ENCODE results near the gene MGST3. TPM values are rescaled to one million over a fixed set of nuclear protein-coding genes. Genes with fewer than 3 reads are reported as not detected.

MGST3 gene
- polyA plus RNA-seq, 1 donor (not counting 4 experiments of a cell fraction or from before 2014, with no cell fraction given) = 319 TPM

DNA sequence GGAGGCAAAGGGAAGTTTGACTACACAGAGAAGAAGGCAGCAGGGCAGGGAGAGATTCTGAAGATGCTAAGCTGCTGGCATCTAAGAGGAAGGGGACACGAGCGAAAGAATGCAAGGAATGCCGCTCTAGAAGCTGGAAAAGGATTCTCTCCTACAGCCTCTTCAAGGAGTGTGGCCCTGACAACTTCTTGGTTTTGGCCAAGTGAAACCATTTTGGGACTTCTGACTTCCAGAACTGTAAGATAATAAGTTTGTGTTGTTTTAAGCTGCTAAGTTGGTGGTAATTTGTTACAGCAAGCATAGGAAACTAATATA is 28.5 kb downstream of the MGST3 start:
- H3K27me3 ChIP-seq (ENCODE audit: control insufficient read depth, extremely low read depth, insufficient read depth, low read length) = no peaks in the 10 kb centered on the region
- no peaks in the 10 kb centered on the region for H4K20me1 ChIP-seq (ENCODE audit: control insufficient read depth, extremely low read depth, insufficient read depth, low read length)
- DNase-seq (ENCODE audit: low read depth, low spot score) (no peak), FAIRE-seq (no peak)
- dilution Hi-C loops (cut with MboI; ENCODE audit: extremely low pct_ligation_motif_present, low sequenced_read_pairs) = no loop called here
- H2AFZ ChIP-seq (ENCODE audit: control insufficient read depth, low read length) = no peak overlapping the region
- H3K4me1 ChIP-seq (ENCODE audit: control insufficient read depth, extremely low read depth, insufficient read depth, low read length) = no peaks in the 10 kb centered on the region
- peaks cover 6 to 19% of the 10 kb centered on the region in 2 experiments for H3K36me3 ChIP-seq (ENCODE audit: control insufficient read depth in 2 of 2, extremely low read depth in 1 of 2, insufficient read depth in 2 of 2, low read length in 2 of 2)
- H3K79me2 ChIP-seq (ENCODE audit: control insufficient read depth, insufficient read depth, low read length) = no peaks in the 10 kb centered on the region
- no peak for TF ChIP-seq EZH2 (IDR thresholded peaks at IDR 0.05; ENCODE audit: low read length)
- TF ChIP-seq, protein P1, sequence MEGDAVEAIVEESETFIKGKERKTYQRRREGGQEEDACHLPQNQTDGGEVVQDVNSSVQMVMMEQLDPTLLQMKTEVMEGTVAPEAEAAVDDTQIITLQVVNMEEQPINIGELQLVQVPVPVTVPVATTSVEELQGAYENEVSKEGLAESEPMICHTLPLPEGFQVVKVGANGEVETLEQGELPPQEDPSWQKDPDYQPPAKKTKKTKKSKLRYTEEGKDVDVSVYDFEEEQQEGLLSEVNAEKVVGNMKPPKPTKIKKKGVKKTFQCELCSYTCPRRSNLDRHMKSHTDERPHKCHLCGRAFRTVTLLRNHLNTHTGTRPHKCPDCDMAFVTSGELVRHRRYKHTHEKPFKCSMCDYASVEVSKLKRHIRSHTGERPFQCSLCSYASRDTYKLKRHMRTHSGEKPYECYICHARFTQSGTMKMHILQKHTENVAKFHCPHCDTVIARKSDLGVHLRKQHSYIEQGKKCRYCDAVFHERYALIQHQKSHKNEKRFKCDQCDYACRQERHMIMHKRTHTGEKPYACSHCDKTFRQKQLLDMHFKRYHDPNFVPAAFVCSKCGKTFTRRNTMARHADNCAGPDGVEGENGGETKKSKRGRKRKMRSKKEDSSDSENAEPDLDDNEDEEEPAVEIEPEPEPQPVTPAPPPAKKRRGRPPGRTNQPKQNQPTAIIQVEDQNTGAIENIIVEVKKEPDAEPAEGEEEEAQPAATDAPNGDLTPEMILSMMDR (optimal IDR thresholded peaks at IDR 0.05 in 1 of 3, IDR thresholded peaks at IDR 0.05 in 1 of 3, conservative IDR thresholded peaks at IDR 0.05 in 1 of 3; ENCODE audit: extremely low read depth in 1 of 3, insufficient read depth in 2 of 3, low read length in 3 of 3) = no peak
- H3K9me3 ChIP-seq (ENCODE audit: control insufficient read depth, low read depth, low read length) = no peaks in the 10 kb centered on the region
- no peak overlapping the region for H3K4me2 ChIP-seq (ENCODE audit: control insufficient read depth, extremely low read depth, insufficient read depth, low read depth, low read length)
- H3K27ac ChIP-seq (ENCODE audit: control insufficient read depth, insufficient read depth, low read length) = no peak overlapping the region
- no peak overlapping the region for H3K9ac ChIP-seq (ENCODE audit: control insufficient read depth, extremely low read depth, insufficient read depth, low read length)
- no peak overlapping the region for H3K4me3 ChIP-seq (ENCODE audit: control insufficient read depth in 2 of 3, extremely low read depth in 1 of 3, insufficient read depth in 2 of 3, low read depth in 1 of 3, low read length in 3 of 3)
- H3K9me1 ChIP-seq (ENCODE audit: control insufficient read depth, extremely low read depth, insufficient read depth, low read length) = no peaks in the 10 kb centered on the region

DNA sequence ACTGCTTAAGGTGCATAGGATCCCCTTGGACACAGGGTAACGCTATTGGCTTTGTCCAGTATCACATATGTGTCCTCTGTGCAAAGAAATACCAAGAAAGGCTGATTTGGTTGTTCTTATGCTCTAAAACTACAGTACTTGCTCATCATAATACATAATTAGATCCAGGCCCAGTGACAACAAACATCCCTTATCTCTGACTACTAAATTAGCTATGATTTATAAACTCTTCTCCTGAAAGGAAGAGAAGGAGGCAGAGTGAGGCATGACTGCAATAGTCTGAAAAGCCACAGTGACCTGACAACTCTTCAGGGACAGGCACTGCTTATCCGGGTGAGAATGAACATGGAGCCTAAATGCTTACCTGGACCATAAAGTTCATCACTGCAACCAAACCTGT is 30.7 kb downstream of the MGST3 start:
- Histone ChIP-seq H3K27ac (ENCODE audit: control insufficient read depth, insufficient read depth, low read length) (no peak overlapping the region), H2AFZ (ENCODE audit: control insufficient read depth, low read length) (no peak overlapping the region), H3K9ac (ENCODE audit: control insufficient read depth, extremely low read depth, insufficient read depth, low read length) (no peak overlapping the region), H3K79me2 (ENCODE audit: control insufficient read depth, insufficient read depth, low read length) (no peaks in the 10 kb centered on the region), H3K4me3 (ENCODE audit: control insufficient read depth in 2 of 3, extremely low read depth in 1 of 3, insufficient read depth in 2 of 3, low read depth in 1 of 3, low read length in 3 of 3) (no peak overlapping the region), H3K4me1 (ENCODE audit: control insufficient read depth, extremely low read depth, insufficient read depth, low read length) (no peaks in the 10 kb centered on the region), H3K36me3 (ENCODE audit: control insufficient read depth in 2 of 2, extremely low read depth in 1 of 2, insufficient read depth in 2 of 2, low read length in 2 of 2) (peaks cover 12 to 28% of the 10 kb centered on the region in 2 experiments), H3K4me2 (ENCODE audit: control insufficient read depth, extremely low read depth, insufficient read depth, low read depth, low read length) (no peak overlapping the region), H3K27me3 (ENCODE audit: control insufficient read depth, extremely low read depth, insufficient read depth, low read length) (no peaks in the 10 kb centered on the region), H4K20me1 (ENCODE audit: control insufficient read depth, extremely low read depth, insufficient read depth, low read length) (no peaks in the 10 kb centered on the region), H3K9me3 (ENCODE audit: control insufficient read depth, low read depth, low read length) (no peaks in the 10 kb centered on the region), H3K9me1 (ENCODE audit: control insufficient read depth, extremely low read depth, insufficient read depth, low read length) (no peaks in the 10 kb centered on the region)
- dilution Hi-C loops (cut with MboI; ENCODE audit: extremely low pct_ligation_motif_present, low sequenced_read_pairs) = no loop called here
- no peak for DNase-seq (ENCODE audit: low read depth, low spot score)
- FAIRE-seq = no peak
- TF ChIP-seq EZH2 (IDR thresholded peaks at IDR 0.05; ENCODE audit: low read length) = no peak
- TF ChIP-seq, protein P1 (optimal IDR thresholded peaks at IDR 0.05 in 1 of 3, IDR thresholded peaks at IDR 0.05 in 1 of 3, conservative IDR thresholded peaks at IDR 0.05 in 1 of 3; ENCODE audit: extremely low read depth in 1 of 3, insufficient read depth in 2 of 3, low read length in 3 of 3) = no peak

All from keratinocyte (primary cell).